HG03095 (cell line): ENCODE data around the gene AK5.

Experiments
- ATAC-seq: cut with Tn5 transposase; IDR thresholded peaks from one replicate; pipeline ENCODE4 v1.9.1; 2021; ENCODE audit warnings: moderate library complexity; ENCODE audit not compliant: unreplicated experiment

The AK5 gene

GRCh38 chr1:77538956-77539518 is 257.2 kb downstream of the AK5 start:
- peak; percentile 66 for ATAC-seq

DNA sequence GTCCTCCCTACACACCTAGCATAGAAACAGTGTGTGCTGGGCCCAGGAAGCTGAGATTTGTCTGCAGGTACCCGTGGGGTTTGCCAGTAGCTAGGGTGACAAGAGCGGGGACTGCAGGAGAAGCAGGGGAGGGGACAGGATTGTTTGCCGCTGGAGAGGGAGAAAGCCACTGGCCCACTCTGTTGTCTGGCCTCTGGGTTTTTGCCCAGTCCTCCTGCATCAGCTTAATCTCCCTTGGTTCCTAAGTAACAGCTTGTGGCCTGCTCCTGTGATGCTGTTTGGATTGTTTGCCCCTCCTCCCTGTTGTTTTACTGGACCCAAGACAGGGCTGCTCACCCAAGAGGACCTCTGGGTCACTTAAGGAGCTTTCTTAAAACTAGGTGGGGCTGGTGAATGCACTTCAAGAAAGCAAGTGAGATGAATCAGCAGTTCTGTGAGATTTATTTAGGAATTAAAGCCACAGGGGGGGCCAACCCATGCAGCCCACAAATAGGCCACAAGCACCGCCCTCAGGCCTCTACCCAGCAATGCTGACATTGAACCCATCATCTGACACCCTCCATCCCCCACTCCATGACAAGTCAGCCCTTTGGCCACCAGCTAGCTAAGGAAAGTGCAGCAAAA is 257.8 kb downstream of the AK5 start:
- ATAC-seq: no peak

DNA sequence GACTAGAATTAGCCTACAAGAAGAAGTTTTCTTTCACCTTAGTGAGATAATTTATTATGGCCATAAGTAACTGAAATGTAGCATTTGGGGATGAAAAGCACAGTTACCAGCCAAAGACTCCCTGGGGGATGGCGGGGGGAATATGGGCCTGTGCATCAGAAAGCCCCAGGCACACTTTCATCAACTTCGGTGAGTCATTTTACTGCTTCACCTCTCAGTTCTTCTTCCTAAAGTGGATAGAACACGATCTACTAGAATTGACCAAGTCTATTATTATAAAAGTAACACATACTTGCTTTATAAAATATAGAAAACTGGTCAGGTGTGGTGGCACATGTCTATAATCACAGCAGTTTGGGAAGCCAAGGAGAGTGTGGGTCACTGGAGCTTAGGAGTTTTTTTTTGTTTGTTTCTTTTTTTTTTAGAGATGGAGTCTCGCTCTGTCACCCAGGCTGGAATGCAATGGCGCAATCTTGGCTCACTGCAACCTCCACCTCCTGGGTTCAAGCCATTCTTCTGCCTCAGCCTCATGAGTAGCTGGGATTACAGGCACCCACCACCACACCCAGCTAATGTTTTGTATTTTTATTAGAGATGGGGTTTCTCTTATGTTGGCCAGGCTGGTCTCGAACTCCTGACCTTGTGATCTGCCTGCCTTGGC is 258.8 kb downstream of the AK5 start:
- ATAC-seq: peak; percentile 38

GRCh38 chr1:77541162-77541545 is 259.3 kb downstream of the AK5 start:
- ATAC-seq: no peak

- no peak for ATAC-seq
Measured at GRCh38 chr1:77542813-77543420, 261.1 kb downstream of the AK5 start.

DNA sequence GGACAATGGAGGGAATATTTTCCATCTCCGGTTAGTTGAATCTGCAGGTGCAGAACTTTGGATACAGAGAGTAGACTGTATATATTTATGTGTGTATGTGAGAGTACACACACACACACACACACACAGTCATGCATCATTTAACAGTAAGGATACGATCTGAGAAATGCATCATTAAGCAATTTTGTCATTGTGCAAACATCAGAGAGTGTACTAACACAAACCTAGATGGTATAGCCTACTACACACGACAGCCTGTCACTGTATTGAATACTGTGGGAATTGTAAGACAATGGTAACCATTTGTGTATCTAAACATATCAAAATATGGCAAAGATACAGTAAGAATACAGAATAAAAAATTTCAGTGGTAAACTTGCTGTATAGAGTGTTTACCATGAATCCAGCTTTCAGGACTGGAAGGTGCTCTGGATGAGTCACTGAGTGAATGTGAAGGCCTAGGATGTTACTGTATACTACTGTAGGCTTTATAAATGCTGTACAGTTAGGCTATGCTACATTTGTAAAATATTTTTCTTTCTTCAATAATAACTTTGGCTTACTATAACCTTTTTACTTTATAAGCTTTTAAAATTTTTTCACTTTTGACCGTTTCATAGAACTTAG is 262.1 kb downstream of the AK5 start:
- ATAC-seq: no peak

- ATAC-seq: no peak
Measured at GRCh38 chr1:77544845-77545244, 263.0 kb downstream of the AK5 start.

GRCh38 chr1:77545970-77546369 is 264.2 kb downstream of the AK5 start:
- ATAC-seq: no peak

- ATAC-seq: no peak
Measured at GRCh38 chr1:77546890-77547289, 265.1 kb downstream of the AK5 start.

DNA sequence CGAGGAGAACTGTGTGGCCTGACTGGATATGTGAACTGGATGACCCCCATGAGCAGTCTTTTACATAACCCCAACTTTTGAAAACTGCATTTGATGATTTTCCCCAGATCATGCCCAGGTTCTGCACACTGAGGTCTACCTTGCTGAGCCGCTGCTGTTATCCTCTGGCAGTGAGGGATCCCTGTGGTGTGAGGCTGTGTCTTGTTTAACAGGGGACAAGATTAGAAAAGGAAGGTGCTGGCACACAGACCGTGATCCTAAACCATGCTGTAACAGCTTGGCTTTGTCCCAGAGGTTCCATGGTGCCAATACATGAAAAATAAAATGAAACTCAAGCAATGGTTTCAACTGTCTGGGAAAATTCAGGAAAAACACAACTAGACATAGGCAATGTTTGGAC is 266.5 kb downstream of the AK5 start:
- no peak for ATAC-seq

DNA sequence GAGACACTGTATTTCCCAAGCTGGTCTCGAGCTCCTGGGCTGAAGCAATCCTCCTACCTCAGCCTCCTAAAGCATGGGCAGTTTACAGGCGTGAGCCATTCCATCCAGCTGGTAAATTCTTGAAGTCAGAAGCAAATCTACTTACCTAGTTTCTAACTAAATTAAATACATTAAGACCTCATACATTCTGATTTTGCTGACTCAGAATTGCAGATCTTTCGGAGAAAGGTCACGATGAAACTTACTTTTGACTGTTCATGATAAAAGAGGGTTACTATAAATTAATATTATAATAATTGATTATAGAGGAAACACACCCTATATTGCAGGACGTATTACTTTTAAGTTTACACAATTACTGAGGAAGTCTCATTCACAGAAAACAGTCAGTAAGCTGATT is 268.3 kb downstream of the AK5 start:
- no peak for ATAC-seq

- no peak for ATAC-seq
Measured at GRCh38 chr1:77552626-77553025, 270.8 kb downstream of the AK5 start.

DNA sequence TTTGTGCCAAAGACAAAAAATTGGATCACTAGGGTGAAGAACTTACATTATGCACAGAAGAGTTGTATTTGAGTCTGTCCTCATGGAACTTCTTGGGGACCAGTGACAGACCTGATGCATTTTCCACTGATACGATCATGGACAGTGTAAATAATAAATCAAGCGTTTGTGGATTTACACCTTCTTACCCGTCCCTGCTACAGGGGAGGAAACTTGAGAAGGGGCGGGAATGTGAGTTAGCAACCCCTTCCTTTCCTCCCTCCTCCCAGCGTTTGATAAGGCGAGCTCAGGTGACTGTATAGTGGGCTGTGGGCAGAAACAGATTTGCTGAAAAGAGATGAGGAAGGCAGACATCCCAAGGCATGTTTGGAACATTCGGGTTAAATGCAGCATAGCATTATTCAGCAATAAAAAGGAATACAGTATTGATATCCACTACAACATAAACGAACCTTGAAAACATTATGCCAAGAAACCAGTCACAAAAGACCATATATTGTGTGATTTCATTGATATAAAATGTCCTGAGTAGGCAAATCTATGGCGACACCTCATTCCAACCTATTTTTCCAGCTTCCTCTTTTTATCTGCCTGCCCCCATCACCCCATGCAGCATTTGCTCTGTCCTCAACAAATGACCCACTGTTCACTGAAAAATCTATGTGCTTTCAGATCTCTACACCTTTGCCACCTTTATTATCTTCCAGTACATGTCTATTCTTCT is 271.9 kb downstream of the AK5 start:
- ATAC-seq: no peak

- ATAC-seq: no peak
Measured at GRCh38 chr1:77556045-77556444, 274.2 kb downstream of the AK5 start.

DNA sequence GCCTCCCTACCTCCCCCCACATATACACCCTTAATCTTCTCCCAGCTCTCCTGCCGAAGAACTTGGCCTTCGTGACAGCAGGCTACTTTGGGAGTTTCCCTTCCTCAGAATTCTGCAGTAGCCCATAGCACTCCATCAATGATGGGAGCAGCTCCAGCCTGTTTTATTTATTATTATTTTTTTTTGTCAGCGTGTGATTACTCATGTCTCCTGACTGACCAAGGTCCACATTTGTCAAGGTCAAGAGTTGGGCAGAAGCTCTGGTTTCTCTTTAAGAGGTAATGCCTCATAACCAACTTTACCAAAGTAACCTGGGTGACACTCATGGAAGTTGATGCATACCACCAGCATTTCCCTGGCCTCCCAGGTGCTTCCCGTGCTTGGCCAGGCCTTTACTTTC is 275.2 kb downstream of the AK5 start:
- no peak for ATAC-seq

GRCh38 chr1:77558591-77559164 is 276.9 kb downstream of the AK5 start:
- ATAC-seq: no peak

DNA sequence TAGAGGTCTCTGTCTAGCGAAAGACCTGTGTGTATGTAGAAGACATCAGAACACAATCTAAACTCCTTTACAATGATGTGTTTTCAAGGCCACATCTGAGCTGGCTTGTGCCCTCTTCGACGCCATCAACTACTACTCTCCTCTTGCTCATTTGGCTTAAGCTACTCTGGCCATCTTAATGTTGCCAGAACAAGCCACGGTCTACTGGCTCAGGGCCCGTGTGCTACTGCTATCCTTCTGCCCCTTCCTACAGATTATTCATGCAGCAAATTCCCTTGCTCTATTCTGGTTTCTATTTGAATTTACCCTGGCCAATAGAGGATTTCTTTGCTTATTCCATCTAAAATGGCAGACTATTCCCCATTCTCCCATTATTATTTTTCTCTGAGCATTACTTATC is 278.9 kb downstream of the AK5 start:
- no peak for ATAC-seq

DNA sequence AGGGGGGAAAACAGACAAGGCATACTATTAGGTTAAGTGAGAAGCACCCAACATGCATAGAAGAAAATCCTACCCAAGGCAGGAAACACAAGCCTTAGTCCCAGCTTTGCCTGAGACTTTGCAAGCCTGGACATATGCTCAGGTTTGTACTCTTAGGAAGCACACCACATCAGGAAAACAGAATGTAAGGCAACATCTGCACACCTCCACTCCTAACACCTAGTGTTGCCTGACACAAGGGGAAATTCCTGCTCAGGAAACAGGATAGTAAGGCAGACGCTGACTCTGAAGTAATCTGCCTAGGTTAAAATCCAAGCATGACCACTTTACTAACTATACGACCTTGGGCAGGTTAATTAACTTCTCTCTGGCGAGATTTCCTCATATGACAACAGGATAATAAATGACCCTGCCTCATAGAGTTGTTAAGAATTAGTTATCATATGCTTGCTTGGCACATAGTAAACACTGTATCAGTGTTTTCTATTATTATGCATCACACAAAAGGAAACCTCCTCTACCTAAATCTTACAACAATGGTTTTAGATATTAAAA is 280.9 kb downstream of the AK5 start:
- ATAC-seq: no peak

DNA sequence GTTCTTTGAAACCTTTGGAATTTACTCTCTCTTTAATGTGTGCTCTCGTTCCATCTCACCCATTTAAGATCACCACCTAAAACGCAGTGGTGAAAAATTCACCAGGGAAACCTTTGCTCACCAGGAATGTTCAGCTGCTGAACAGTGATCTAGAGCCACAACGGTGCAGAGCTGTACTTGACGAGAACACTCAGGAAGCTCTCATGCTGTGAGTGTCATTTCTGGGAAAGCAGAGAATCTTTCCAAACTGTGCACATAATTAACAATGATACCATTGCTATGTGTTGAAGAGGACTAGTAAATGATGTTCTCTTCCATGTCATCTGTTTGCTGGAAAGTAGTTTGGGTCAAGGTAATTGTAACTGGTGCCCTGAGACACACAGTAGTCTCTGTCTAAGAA is 283.5 kb downstream of the AK5 start:
- no peak for ATAC-seq

- ATAC-seq: no peak
Measured at GRCh38 chr1:77571642-77572041, 289.8 kb downstream of the AK5 start.

DNA sequence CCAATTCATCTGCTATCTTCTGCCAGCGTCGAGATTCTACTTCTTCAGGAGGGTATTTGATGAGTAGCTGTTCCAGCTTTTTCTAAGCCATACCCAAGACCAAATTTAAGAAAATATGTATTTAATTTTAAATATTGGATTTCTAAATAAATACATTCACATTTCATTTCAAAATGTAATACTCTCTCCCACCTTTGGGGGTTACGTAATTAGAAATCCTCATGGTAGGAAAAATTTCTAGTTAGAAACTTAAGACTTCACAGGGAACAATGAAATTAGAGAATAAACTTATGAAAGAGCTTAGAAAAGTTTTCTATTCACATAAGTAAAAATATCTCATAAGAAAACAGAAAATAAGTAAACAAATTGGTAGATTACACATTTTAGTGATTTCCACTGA is 297.7 kb downstream of the AK5 start:
- no peak for ATAC-seq
